HG03442 (cell line): ENCODE measurements around the gene NKAIN1.
A peak's percentile ranks its signal among the peaks of the same experiment; 100 is the strongest.
"Not testable (repeated sequence)": the region's sequence is repeated elsewhere in the genome, so short reads cannot be mapped to it uniquely, and the experiment has no call there.

Experiments used
- ATAC-seq: cut with Tn5 transposase; IDR thresholded peaks from one replicate; pipeline ENCODE4 v1.9.1; 2021; ENCODE audit warnings: mild to moderate bottlenecking, moderate library complexity; ENCODE audit not compliant: unreplicated experiment

NKAIN1 gene

DNA sequence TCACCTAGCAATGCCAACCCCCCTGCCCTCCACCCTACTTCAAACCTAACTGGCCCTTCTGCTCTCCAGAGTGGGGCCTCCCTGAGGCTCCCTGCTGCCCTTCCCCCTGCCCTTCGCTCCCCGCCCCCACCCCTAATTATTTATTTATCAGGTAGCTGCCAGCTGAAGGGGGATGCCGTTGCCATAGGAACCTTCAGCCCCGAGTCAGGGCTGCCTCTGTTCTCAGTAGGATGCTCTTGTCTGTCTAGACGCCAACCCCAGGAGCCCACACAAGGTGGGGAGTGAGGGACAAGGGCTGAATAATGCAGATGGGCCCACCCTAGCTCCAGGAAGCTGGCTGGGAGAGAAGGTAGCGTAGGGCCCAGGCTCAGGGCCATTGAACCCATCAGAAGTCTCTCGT lies 41.1 kb downstream of the NKAIN1 start:
- ATAC-seq: no peak

DNA sequence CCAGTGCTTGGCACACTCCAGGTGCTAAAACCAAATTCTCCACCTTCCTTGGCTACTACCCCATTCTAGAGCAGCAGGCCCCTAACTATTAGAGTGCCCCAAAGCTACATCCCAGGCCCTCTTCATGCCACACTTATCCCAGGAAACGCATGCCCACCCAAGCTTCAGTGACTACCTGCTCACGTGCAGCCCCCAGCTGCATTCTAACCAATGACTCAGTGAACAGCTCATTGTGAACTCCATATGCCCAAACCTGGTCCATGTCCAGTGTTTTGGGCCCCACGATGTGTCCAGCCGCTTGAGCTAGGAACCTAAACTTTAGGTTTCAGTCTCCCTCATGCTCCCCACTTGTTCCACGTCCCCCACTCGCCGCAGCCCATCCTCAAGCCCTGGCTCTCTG lies 41.5 kb downstream of the NKAIN1 start:
- no peak for ATAC-seq

DNA sequence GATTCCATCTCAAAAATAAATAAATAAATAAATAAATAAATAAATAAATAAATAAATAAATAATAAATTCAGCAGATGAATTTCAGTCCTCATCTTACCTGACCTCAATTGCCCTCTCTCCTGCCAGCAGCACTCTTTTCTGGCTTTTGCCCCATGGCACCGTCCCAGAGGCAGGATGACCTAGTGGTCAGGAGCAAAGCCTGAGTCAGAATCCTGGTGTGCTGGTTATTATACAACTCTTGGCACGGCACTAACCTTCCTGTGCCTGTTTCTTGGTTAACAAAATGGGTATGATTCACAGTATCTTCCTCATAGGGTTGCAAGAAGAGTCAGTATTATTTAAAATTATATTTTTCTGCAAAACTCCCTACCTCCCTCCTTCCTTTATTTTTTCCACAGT lies 43.0 kb downstream of the NKAIN1 start:
- ATAC-seq: no peak

DNA sequence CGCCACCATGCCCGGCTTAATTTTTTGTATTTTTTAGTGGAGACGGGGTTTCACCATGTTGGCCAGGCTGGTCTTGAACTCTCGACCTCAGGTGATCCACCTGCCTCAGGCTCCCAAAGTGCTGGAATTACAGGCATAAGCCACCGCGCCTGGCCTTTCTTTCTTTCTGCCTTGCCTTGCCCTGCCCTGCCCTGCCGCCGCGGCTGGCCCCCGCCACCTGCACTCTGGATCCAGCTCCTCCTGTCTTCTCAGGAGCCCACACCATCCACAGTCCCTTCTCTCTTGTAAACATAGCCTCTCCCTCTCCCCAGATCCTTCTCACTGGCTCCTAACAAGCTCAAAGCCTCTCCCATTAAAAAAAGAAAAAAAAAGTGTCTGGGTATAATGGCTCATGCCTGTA lies 44.4 kb downstream of the NKAIN1 start:
- ATAC-seq: not testable (repeated sequence)

DNA sequence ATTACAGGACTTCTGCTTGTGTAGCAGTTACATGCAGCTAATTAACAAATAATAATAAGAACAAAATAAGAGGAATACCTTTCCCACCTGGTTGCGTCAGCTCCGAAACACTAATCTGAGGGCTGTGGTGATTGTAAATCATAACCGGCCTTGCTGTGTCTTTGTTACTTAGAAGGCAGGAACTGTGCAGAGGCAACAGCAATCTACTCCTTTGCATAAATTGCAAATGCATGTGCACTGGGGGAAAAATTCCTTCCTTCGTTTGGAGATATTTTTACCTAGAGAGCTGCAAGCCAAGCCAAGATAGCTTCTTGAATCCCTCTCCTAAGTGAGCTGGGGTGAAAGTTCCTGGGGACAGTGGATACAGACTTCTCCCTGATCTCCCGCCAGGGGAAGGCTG lies 46.0 kb downstream of the NKAIN1 start:
- ATAC-seq: no peak

DNA sequence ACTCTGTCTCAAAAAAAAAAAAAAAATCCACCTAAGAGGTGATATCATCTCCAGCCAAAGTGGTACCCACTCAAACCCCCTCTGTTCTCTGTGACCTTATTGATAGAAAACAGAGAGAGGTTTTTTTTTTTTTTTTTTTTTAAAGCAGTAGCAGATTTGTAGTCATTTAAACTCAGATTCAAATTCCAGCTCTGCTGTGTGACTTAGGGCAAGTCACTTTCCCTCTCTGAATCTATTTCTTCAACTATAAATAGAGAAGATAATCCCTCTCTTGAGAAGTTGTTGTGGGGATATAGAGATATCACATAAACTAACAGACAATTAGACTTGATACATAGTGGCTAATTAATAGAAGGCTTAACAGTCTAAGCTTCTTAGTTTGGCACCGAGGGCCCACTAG lies 48.4 kb downstream of the NKAIN1 start:
- ATAC-seq: no peak

DNA sequence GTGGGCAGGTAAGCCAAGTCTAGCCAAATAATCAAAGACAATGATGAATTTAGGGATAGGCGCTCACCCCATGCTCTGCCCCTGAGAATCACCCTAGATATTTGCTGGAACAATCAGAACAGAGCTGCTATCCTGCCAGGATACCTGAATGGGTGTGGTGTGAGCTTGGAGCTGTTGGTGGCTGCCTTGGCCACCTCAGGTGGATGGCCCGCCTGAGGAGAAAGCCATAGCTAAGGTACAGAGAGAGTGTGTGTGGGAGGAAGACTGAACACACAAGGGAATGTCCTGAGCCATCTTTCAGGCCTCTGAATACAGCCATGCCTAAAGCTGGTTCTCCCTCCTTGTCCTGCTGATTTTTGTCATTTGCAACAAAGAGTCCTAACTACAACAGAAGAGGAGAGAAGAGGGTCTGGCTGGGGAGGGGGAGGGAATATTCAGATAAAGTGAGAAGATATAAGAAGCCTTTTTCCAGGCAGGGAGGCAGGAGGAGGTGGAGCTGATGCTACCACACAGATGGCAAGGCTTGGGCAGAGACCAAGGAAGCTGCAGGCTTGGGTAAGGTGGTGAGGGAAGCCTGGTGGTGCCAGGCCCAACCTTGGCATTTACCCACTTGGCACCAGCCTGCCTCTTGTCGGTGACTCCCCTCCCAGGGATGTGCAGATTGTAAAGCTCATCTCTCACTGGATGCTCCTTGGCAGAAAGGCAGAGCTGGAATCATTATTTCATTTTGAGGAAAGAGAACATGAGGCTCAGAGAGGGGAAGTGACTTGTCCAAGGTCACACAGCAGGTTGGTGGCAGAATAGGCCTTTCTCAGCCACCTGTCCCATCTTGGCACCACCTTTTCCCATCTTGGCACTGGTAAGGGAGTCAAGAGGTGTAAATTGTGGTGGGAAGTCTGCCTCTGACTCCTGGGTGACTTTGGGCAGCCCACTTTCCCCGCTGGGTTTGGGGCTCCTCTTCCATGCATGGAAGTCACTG lies 49.7 kb downstream of the NKAIN1 start:
- no peak for ATAC-seq

DNA sequence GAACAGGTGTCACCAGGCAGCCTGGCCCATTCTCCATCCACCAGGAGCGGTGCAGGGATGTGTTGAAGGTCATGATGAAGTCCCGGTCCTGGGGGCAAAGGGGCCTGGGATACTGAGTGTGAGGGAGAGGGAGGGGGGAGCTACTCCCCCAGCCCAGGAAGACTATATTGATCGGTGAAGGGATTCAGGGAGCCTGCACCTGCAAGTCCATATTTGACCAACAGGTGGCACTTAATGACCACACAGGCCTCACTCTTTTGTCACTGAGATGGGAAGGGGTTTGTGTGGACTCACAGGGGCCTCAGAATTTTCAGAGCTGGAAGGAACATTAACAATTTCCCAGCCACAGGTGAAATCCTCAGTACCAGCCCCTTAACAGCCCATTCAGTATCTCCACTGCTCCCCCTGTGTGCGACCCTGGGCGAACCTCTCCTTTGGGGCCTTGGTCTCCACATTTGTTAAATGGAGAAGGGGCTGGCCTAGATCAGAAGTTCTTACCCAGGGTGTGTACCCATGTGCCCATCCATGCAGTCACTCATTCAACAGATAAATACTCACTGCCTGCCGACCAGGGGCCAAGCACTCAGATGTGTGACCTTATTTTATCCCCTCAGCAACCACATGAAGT lies 55.6 kb downstream of the NKAIN1 start:
- ATAC-seq: no peak

DNA sequence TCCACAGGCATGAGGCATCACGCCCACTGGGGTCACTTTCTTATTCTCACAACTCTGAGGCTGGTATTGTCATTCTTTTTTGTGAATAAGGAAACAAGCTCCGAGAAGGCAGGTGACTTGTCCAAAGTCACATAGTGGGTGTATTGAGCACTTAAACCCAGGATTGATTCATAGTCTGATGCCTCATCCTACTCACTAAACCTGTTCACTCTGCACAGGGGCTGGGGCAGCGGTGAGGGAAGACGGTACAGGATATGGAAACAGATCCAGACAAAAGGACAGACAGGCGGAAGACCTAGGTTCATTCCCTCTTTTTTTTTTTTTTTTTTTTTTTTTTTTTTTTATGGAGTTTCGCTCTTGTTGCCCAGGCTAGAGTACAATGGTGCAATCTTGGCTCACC lies 56.6 kb downstream of the NKAIN1 start:
- ATAC-seq: no peak

DNA sequence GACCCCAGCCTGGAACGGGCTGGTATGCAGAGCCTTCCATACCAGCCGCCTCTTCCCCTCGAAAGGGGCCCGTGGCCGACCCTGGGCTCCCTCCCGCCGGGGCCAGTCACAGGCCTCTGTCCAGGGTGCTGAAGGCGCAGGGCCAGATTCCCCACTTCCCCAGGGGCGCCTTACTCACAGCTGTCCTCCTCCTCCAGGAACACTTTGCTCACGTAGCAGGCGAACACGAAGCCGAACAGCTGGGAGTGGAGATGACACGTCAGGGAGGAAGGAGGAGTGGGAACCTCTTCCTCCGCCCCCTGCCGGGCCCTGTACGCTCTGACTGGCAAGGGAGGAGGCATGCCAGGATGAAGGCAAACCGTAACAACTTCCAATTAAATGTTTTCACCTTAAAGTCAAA lies 57.3 kb downstream of the NKAIN1 start:
- no peak for ATAC-seq

DNA sequence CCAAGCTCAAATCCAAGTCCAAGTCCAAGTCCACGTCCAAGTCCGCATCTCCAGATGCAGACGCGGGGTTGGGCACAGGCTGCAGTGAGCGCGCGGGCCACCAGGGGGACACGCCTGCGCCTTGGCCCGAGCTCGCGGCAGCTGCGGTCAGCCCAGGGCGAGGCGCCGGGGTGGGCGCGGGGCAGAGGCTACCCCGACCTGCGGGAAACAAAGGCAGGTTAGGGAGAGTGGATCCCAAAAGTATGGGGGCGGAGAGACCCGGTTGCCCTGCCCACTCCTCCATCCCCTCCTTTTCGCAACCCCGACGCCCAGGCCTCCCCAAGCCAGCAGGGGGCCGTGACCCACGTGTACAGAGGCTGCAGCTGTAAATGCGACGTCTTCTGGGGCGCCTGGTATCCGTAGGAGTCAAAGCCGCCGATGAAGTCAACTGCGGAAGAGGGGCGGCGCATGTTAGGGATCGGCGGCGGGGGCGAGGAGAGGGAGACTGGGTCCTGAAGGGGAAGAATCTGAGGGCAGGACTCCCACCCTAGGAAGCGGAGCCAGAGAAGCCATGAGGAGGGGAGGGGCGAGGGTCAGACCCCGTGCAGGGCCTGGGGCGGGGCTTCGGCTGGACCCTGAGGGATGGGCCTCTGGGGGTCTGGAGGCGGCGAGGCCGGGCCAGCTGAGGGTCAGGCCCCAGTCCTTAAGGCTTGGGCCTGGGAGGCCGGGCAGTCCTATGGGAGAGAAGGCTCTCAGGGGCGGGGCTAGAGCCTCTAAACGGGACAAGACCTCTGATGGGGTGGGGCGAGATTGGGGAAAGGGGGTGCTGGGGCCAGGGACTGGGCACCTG lies 58.0 kb downstream of the NKAIN1 start:
- ATAC-seq: no peak

DNA sequence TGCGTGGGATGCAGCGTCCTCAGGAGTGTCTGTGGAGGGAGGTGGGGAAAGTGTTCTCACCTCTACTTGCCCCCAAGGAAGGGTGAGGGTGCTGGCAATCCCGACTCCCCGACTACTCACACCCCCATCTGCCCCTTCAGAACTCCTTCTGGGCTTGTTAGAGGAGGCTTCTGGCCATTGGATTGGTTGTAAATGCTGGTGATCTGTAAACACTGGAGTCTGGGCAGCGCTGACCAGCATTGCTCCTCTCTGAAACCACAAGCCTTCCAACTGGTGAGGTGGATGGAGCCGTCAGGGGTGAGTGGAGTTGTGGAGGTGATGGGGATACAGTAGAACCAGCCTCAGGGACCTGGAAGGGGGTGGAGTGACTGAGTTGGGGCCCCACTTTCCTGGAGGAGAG lies 59.3 kb downstream of the NKAIN1 start:
- ATAC-seq: no peak

DNA sequence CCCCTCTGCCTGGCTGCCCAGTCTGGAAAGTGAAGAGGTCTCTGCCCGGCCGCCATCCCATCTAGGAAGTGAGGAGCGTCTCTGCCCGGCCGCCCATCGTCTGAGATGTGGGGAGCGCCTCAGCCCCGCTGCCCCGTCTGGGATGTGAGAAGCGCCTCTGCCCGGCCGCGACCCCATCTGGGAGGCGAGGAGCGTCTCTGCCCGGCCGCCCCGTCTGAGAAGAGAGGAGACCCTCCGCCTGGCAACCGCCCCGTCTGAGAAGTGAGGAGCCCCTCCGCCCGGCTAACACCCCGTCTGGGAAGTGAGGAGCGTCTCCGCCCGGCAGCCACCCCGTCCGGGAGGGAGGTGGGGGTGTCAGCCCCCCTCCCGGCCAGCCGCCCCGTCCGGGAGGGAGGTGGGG lies 63.4 kb downstream of the NKAIN1 start:
- not testable (repeated sequence) for ATAC-seq

DNA sequence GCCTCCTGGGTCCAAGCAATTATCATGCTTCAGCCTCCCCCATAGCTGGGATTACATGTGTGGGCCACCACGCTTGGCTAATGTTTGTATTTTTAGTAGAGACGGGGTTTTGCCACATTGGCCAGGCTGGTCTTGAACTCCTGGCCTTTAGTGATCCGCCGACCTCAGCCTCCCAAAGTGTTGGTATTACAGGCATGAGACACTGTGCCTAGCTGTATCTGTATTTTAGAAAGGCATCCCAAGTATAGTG lies 69.3 kb downstream of the NKAIN1 start:
- ATAC-seq: no peak

DNA sequence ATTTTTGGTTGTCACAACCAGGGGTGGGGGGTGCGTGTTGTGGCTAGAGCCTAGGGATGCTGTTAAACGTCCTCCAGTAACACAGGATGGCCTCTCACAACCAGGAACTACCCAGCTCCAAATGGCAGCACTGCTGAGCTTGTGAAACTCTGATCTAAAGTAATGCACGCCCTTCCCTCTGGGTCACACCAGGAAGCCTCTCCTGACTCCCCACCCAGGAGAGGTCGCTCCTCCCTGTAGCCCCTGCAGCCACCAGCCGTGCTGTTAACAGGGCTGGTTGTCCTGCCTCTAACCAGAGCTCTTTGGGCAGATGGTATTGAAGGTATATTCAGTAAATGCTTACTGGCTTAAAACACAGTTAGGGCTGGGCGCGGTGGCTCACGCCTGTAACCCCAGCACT lies 73.2 kb downstream of the NKAIN1 start:
- no peak for ATAC-seq

DNA sequence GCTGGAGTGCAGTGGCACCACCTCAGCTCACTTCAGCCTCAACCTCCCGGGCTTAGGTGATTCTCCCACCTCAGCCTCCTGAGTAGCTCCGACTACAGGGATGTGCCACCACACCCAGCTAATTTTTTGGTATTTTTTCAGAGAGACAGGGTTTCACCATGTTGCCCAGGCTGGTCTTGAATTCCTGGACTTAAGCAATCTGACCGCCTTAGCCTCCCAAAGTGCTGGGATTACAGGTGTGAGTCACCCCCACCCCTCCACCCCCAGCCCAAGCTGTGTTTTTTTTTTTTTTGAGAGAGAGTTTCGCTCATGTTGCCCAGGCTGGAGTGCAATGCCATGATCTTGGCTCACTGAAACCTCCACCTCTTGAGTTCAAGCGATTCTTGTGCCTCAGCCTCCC lies 75.4 kb downstream of the NKAIN1 start:
- no peak for ATAC-seq

DNA sequence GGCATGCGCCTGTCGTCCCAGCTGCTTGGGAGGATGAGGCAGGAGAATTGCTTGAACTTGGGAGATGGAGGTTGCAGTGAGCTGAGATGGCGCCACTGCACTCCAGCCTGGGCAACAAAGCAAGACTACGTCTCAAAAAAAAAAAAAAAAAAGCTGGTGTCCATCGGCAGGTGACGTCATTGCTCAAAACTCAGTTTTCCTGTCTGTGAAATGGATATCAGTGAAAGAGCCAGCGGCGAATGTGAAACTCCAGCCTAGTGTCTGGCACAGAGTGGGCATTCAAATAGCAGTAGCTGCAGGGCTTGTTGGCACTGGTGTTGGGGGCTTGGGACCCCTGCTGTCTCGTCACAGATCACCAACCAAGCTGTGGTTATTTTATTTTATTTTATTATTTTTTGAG lies 75.8 kb downstream of the NKAIN1 start:
- ATAC-seq: no peak

DNA sequence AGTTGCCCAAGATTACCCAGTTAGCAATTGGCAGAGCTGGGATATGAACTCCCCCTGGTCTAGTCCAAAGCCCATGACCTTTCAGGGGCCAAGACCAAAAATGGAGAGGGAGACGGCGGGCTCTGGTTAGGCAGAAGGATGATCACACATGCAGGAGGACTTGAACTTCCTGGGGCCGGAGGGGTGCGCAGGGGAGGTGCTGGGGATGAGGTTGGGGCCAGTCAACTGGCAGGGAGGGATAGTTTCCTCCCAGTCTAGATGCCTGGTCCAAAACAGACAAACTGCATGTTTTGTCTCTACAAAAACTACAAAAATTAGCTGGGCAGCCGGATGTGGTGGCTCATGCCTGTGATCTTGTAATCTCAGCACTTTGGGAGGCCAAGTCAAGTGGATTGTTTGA lies 78.1 kb downstream of the NKAIN1 start:
- no peak for ATAC-seq

DNA sequence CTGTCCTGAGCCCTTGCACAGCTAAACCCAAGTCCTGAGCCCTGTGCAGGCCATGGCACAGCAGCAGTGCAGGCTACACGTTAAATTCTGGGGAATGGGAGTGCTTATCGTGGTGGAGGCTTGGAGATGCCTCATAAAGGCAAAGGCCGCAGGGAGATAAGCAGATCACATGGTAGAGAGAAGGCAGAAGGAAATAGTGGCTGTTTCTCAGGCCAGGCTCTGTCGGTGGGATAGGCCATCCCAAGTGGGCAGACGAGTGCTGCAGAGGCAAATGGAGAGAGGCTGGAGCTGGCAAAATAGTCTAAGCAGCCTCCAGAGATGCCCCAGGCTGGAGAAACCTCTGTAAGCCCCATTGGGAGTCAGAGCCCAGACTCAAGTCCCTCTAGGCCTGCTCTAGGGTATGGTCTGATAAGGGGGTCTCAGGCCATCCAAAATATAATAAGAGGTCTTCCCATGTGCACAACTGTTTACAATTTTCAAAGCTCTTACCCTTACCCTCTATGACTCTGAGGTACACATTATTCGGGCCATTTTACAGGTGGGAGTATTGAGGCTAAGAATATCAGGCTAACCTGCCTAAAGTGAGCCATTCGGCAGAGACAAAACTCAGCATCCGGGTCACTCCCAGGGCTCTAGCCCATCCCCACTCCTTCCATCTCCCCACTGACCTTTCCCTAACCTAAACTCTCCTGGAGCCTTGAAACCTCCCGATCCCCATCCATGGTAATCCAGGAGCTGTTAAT lies 79.6 kb downstream of the NKAIN1 start:
- no peak for ATAC-seq

DNA sequence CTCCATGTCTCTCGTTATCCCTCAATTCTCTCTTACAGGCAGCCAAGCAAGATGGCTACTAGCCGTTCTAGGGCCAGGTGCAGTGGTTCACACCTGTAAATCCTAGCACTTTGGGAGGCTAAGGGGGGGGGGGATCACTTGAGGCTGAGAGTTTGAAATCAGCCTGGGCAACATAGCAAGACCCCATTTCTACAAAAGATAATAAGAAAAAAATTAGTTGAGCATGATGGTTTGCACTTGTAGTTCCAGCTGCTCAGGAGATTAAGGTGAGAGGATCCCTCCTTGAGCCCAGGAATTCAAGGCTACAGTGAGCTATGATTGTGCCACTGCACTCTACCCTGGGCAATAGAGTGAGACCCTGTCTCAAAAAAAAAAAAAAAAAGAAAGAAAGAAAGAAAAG lies 80.4 kb downstream of the NKAIN1 start:
- ATAC-seq: no peak

DNA sequence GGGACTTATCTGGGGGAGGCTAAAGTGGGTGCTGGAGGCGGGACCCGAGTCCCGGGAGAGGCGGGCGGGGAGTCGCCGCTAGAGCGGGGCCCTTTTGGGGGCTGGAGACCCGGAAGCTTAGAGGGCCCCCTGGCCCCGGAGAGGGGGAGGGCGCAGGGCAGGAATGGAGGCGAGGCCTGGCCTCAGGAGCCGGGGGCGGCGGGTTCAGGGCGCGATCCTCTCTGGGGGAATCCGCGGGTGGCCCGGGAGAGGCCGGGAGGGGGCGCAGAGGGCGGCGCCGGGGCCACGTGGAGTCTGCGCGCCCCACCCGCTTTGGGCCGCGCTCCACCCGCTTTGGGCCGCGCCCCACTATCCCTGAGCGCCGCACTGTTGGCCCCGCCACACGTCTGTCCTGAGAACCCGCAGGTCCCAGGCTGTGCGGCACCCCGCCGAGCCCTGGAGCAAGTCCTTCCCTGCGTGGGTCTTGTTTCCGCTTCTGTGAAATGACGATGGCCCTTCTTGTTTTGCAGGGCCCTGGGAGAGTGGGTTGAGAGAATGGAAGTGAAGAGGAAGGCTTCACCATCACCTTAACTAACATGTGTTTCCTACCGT lies 84.4 kb downstream of the NKAIN1 start:
- ATAC-seq: peak; percentile 74
